ENCODE results near the gene GRIN2A. TPM values are rescaled to one million over a fixed set of nuclear protein-coding genes. Genes with fewer than 3 reads are reported as not detected.

Gene GRIN2A
- total RNA-seq, 1 donor from 2014 or later = 0.09 TPM

GRCh38 chr16:10165643-10166042, 16.6 kb downstream of the GRIN2A start:
- H3K4me1 ChIP-seq = no peaks in the 10 kb centered on the region
- intact Hi-C loops (cut with DNase I) = no loop called here
- no peak for TF ChIP-seq CTCF (IDR thresholded peaks at IDR 0.05)

GRCh38 chr16:10162981-10163380, 19.2 kb downstream of the GRIN2A start:
- no peak overlapping the region for H3K27ac ChIP-seq
- DNase-seq (no peak), ATAC-seq (no peak)
- no peaks in the 10 kb centered on the region for H3K4me1 ChIP-seq
- no peak overlapping the region for H3K4me3 ChIP-seq
- H3K27me3 ChIP-seq = no peaks in the 10 kb centered on the region
- intact Hi-C loops (cut with DNase I) = no loop called here
- no peak for TF ChIP-seq CTCF (IDR thresholded peaks at IDR 0.05)
- H3K36me3 ChIP-seq = no peaks in the 10 kb centered on the region
- H3K9me3 ChIP-seq = no peaks in the 10 kb centered on the region

More at GRCh38 chr16:10165643-10166042, 16.6 kb downstream of the GRIN2A start:
- DNase-seq = no peak
- no peaks in the 10 kb centered on the region for H3K36me3 ChIP-seq
- no peak for ATAC-seq
- H3K4me3 ChIP-seq = no peak overlapping the region
- no peaks in the 10 kb centered on the region for H3K27me3 ChIP-seq
- no peaks in the 10 kb centered on the region for H3K9me3 ChIP-seq
- no peak overlapping the region for H3K27ac ChIP-seq

- TF ChIP-seq CTCF (IDR thresholded peaks at IDR 0.05) = no peak
- no peak for DNase-seq
- no peaks in the 10 kb centered on the region for H3K4me1 ChIP-seq
- no peaks in the 10 kb centered on the region for H3K9me3 ChIP-seq
- no peaks in the 10 kb centered on the region for H3K36me3 ChIP-seq
- no peak overlapping the region for H3K4me3 ChIP-seq
- no peaks in the 10 kb centered on the region for H3K27me3 ChIP-seq
- intact Hi-C loops (cut with DNase I) = no loop called here
- no peak for ATAC-seq
- H3K27ac ChIP-seq = no peak overlapping the region
Measured at GRCh38 chr16:10156099-10156498, 26.1 kb downstream of the GRIN2A start.

- Histone ChIP-seq H3K36me3 (no peaks in the 10 kb centered on the region), H3K4me3 (no peak overlapping the region), H3K9me3 (no peaks in the 10 kb centered on the region), H3K27ac (no peak overlapping the region), H3K4me1 (no peaks in the 10 kb centered on the region), H3K27me3 (no peaks in the 10 kb centered on the region)
- no peak for TF ChIP-seq CTCF (IDR thresholded peaks at IDR 0.05)
- intact Hi-C loops (cut with DNase I) = no loop called here
- ATAC-seq = no peak
- DNase-seq = no peak
Measured at GRCh38 chr16:10154389-10154788, 27.8 kb downstream of the GRIN2A start.

- H3K4me1 ChIP-seq = no peaks in the 10 kb centered on the region
- no peaks in the 10 kb centered on the region for H3K27me3 ChIP-seq
- DNase-seq = no peak
- H3K36me3 ChIP-seq = no peaks in the 10 kb centered on the region
- intact Hi-C loops (cut with DNase I) = no loop called here
- no peak overlapping the region for H3K27ac ChIP-seq
- no peak for TF ChIP-seq CTCF (IDR thresholded peaks at IDR 0.05)
- ATAC-seq = no peak
- no peak overlapping the region for H3K4me3 ChIP-seq
- H3K9me3 ChIP-seq = no peaks in the 10 kb centered on the region
Measured at GRCh38 chr16:10153985-10154384, 28.2 kb downstream of the GRIN2A start.

GRCh38 chr16:10151718-10152117, 30.5 kb downstream of the GRIN2A start:
- DNase-seq (no peak), ATAC-seq (no peak)
- H3K27me3 ChIP-seq = no peaks in the 10 kb centered on the region
- no peak overlapping the region for H3K27ac ChIP-seq
- no peak for TF ChIP-seq CTCF (IDR thresholded peaks at IDR 0.05)
- H3K4me3 ChIP-seq = no peak overlapping the region
- H3K9me3 ChIP-seq = no peaks in the 10 kb centered on the region
- H3K4me1 ChIP-seq = no peaks in the 10 kb centered on the region
- intact Hi-C loops (cut with DNase I) = no loop called here
- no peaks in the 10 kb centered on the region for H3K36me3 ChIP-seq

Data from upper lobe of right lung (tissue), 1 donor.